GM12865 (cell line): ENCODE measurements around the gene DNER.

Experiments
- DNase-seq: peaks from one replicate; pipeline ENCODE4 v3.0.0; 2010; ENCODE audit warnings: low read depth
- H3K4me3 ChIP-seq: 2 replicates; pipeline ENCODE4 v1.5.1; 2011; ENCODE audit warnings: mild to moderate bottlenecking, low read depth, low read length, control low read depth
- CTCF ChIP-seq: IDR thresholded peaks from 2 replicates; pipeline ENCODE4 v1.5.1; 2011; ENCODE audit warnings: low read length, control low read depth, low read depth, inconsistent platforms; ENCODE audit not compliant: insufficient read depth; ENCODE audit errors: missing control alignments

The DNER gene

GRCh38 chr2:229313591-229313990, 400.8 kb downstream of the DNER start:
- DNase-seq: no peak
- no peak overlapping the region for H3K4me3 ChIP-seq
- no peak for TF ChIP-seq CTCF
